Measurements from ENCODE around the gene RPUSD4. TPM values are rescaled to one million over a fixed set of nuclear protein-coding genes. Genes with fewer than 3 reads are reported as not detected.

Gene RPUSD4
- total and polyA plus RNA-seq, 8 donors: 14.5 to 31.4 (median 18.3) TPM

DNA sequence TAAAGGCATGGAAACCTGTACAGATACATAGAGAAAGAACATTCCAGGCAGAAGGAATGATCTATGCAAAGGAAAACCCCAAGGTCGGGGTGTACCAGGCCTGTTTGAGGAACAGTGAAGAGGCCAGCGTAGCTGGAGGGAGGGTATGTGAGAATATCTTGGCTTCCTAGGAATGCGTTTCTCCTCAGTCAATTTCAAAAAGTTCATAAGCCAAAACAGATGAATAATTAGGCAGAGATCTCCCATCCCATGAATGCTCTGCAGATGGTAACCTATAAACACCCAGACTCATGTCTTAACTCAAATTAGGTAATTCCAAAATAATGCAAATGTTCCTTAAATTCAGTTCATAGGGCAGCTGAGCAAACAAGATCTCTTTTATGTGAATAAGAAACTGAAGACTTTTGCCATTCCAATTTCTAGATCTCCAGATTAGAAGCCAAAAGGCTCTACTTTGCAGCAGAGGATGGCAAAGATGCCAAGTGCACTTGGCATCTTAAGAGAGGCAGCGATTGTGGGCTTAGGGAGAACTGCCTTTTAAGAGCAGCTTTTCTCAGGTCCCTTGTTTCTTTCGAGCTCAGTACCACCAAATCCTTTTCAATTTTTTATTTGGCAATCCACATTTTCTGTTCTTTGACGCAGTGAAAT is 13.3 kb upstream of the RPUSD4 start:
- DNase-seq (no peak), FAIRE-seq (no peak), ATAC-seq (no peak)
- Histone ChIP-seq H3K27ac (no peak overlapping the region), H3K9me3 (no peaks in the 10 kb centered on the region), H3K4me1 (no peaks in the 10 kb centered on the region), H3K4me3 (no peak overlapping the region), H3K36me3 (no peaks in the 10 kb centered on the region), H3K27me3 (no peaks in the 10 kb centered on the region)
- 93% methylated on average over 6 of the region's 6 CpGs for WGBS, 2 donors
- TF ChIP-seq, protein P1, sequence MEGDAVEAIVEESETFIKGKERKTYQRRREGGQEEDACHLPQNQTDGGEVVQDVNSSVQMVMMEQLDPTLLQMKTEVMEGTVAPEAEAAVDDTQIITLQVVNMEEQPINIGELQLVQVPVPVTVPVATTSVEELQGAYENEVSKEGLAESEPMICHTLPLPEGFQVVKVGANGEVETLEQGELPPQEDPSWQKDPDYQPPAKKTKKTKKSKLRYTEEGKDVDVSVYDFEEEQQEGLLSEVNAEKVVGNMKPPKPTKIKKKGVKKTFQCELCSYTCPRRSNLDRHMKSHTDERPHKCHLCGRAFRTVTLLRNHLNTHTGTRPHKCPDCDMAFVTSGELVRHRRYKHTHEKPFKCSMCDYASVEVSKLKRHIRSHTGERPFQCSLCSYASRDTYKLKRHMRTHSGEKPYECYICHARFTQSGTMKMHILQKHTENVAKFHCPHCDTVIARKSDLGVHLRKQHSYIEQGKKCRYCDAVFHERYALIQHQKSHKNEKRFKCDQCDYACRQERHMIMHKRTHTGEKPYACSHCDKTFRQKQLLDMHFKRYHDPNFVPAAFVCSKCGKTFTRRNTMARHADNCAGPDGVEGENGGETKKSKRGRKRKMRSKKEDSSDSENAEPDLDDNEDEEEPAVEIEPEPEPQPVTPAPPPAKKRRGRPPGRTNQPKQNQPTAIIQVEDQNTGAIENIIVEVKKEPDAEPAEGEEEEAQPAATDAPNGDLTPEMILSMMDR (IDR thresholded peaks at IDR 0.05): no peak
- intact Hi-C loops (cut with DNase I): no loop called here

DNA sequence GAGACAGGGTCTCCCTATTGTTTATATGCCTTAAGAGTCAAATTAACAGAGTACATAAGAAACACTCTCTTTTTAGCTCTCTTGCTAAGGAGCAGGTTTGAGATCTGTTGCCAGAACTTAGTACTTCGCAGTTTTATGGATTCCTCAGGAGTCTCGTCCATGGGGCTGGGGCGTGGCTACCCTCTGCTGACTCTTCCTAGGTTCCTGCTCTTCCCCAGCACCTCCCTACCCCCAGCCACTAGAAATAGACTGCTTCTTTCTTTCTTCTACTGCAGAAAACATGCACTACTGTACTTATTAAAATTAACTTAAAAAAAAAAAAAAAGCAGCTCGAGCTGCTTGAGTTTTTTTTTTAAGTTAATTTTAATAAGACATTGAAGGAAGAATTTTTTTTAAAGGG is 8.1 kb upstream of the RPUSD4 start:
- Histone ChIP-seq H3K27ac (no peak overlapping the region), H3K9me3 (no peaks in the 10 kb centered on the region), H3K4me3 (no peak overlapping the region), H3K4me1 (peaks cover 0 to 10% (median 6%) of the 10 kb centered on the region in 3 donors), H3K36me3 (no peaks in the 10 kb centered on the region), H3K27me3 (no peaks in the 10 kb centered on the region)
- 80 to 82% methylated on average over 4 of the region's 4 CpGs for WGBS, 2 donors
- no peak for ATAC-seq
- intact Hi-C loops (cut with DNase I): no loop called here
- TF ChIP-seq, protein P1 (IDR thresholded peaks at IDR 0.05): no peak
- FAIRE-seq: no peak
- DNase-seq: no peak

DNA sequence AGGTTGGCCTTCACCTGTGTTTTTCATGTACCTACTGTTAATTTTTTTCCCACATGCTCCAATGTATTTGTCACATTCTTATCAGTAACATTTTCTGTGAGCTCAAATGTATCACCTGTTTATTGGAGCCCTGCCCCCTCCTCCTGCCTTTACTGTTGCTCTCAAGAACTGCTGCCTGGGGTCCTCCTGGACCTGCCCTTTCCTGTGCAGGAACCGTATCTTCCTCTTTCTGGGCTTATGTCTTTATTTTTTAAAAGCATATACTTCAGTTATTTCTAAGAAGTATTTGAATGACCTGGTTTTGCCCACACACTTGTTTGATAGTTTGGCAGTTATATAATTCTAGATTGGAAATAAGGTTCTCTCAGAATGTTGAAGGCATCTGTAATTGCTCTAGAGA is 6.0 kb upstream of the RPUSD4 start:
- intact Hi-C loops (cut with DNase I): no loop called here
- DNase-seq: no peak
- FAIRE-seq: no peak
- TF ChIP-seq, protein P1 (IDR thresholded peaks at IDR 0.05): no peak
- no peak overlapping the region for H3K27ac ChIP-seq
- H3K27me3 ChIP-seq: no peaks in the 10 kb centered on the region
- peaks cover 0 to 17% (median 9%) of the 10 kb centered on the region in 3 donors for H3K4me1 ChIP-seq
- ATAC-seq: peak in 2 of 4 donors; percentile 38 to 44
- H3K36me3 ChIP-seq: no peaks in the 10 kb centered on the region
- no peak overlapping the region for H3K4me3 ChIP-seq
- no peaks in the 10 kb centered on the region for H3K9me3 ChIP-seq
- 69 to 71% methylated on average over 1 of the region's 1 CpG for WGBS, 2 donors

DNA sequence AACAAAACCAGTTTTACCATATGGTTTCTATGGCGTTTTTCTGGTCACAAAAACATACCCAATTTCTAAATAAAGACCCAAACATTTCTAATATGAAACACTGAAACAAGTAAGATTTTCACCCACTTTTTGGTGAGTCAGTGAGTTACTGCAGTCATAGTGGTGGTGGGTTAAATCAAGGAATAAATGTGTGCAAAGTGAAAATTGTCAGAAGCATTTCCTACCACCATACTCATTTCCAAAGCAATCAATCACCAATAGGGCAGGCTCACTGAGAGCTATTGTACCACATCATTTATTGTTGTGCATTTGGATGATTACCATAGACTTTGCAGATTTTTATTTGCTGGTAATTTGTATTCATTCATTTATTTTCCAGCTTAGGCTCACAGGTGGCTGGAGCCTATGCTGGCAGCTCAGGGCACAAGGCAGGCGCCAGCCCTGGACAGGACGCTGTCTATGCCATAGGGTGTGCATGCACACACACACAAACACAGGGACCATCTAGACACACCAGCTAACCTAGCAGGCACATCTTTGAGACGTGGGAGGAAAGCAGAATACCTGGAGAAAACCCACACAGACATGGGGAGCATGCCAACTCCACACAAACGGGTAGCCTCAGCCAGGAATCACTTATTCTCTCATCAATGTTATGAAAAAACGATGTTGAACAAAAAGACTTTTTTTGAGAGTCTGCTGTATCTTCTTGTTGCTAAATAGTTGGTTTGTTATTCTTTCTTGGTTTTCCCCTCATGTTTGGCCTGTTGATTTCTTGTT is 5.3 kb upstream of the RPUSD4 start:
- H3K4me1 ChIP-seq: peaks cover 0 to 19% (median 9%) of the 10 kb centered on the region in 3 donors
- DNase-seq: no peak
- no peak for ATAC-seq

More for the DNA sequence above, 5.3 kb upstream of the RPUSD4 start:
- Histone ChIP-seq H3K9me3 (no peaks in the 10 kb centered on the region), H3K27ac (no peak overlapping the region), H3K36me3 (no peaks in the 10 kb centered on the region), H3K4me3 (no peak overlapping the region), H3K27me3 (no peaks in the 10 kb centered on the region)
- TF ChIP-seq, protein P1 (IDR thresholded peaks at IDR 0.05): no peak
- 73 to 81% methylated on average over 6 of the region's 6 CpGs for WGBS, 2 donors
- FAIRE-seq: no peak
- intact Hi-C loops (cut with DNase I): no loop called here

Measured in pancreas (tissue), 10 donors.